ENCODE measurements around the gene HIRA. TPM values are rescaled to one million over a fixed set of nuclear protein-coding genes. Genes with fewer than 3 reads are reported as not detected.

HIRA gene
- total and polyA plus RNA-seq, 9 of the 15 experiments (the other 6 are each of a cell fraction or from before 2014, with no cell fraction given), result 0.96 to 132 (median 58.4) TPM

DNA sequence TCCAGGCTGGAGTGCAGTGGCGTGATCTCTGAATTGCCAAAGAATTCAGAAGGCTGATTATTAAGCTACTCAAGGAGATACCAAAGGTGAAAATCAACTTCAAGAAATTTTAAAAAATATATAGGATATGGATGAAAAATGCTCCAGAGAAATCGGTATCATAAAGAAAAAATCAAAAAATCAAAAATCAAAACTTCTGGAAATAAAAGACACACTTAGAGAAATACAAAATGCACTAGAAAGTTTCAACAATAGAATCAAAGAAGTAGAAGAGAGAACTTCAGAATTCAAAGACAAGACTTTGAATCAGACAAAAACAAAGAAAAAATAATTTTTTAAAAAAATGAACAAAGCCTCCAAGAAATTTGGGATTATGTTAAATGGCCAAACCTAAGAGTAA lies 94.4 kb downstream of the HIRA start (continued):
- TF ChIP-seq, protein P1, sequence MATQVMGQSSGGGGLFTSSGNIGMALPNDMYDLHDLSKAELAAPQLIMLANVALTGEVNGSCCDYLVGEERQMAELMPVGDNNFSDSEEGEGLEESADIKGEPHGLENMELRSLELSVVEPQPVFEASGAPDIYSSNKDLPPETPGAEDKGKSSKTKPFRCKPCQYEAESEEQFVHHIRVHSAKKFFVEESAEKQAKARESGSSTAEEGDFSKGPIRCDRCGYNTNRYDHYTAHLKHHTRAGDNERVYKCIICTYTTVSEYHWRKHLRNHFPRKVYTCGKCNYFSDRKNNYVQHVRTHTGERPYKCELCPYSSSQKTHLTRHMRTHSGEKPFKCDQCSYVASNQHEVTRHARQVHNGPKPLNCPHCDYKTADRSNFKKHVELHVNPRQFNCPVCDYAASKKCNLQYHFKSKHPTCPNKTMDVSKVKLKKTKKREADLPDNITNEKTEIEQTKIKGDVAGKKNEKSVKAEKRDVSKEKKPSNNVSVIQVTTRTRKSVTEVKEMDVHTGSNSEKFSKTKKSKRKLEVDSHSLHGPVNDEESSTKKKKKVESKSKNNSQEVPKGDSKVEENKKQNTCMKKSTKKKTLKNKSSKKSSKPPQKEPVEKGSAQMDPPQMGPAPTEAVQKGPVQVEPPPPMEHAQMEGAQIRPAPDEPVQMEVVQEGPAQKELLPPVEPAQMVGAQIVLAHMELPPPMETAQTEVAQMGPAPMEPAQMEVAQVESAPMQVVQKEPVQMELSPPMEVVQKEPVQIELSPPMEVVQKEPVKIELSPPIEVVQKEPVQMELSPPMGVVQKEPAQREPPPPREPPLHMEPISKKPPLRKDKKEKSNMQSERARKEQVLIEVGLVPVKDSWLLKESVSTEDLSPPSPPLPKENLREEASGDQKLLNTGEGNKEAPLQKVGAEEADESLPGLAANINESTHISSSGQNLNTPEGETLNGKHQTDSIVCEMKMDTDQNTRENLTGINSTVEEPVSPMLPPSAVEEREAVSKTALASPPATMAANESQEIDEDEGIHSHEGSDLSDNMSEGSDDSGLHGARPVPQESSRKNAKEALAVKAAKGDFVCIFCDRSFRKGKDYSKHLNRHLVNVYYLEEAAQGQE (IDR thresholded peaks at IDR 0.05; ENCODE audit: borderline replicate concordance), result no peak
- TF ChIP-seq, protein P1 (CRISPR knock-in tag; IDR thresholded peaks at IDR 0.05; ENCODE audit: low read depth), result no peak
- no peak; the same call in 1 of the 2 replicates for TF ChIP-seq ZFP30 (CRISPR knock-in tag; IDR thresholded peaks at IDR 0.05; ENCODE audit: borderline replicate concordance)
- no peak for TF ChIP-seq SAFB (IDR thresholded peaks at IDR 0.05; ENCODE audit: borderline replicate concordance, low read depth, low read length)
- TF ChIP-seq, protein P2, sequence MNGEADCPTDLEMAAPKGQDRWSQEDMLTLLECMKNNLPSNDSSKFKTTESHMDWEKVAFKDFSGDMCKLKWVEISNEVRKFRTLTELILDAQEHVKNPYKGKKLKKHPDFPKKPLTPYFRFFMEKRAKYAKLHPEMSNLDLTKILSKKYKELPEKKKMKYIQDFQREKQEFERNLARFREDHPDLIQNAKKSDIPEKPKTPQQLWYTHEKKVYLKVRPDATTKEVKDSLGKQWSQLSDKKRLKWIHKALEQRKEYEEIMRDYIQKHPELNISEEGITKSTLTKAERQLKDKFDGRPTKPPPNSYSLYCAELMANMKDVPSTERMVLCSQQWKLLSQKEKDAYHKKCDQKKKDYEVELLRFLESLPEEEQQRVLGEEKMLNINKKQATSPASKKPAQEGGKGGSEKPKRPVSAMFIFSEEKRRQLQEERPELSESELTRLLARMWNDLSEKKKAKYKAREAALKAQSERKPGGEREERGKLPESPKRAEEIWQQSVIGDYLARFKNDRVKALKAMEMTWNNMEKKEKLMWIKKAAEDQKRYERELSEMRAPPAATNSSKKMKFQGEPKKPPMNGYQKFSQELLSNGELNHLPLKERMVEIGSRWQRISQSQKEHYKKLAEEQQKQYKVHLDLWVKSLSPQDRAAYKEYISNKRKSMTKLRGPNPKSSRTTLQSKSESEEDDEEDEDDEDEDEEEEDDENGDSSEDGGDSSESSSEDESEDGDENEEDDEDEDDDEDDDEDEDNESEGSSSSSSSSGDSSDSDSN (IDR thresholded peaks at IDR 0.05; ENCODE audit: borderline replicate concordance in 1 of 2, low read depth in 2 of 2, low read length in 2 of 2), result no peak
- TF ChIP-seq, protein P3, sequence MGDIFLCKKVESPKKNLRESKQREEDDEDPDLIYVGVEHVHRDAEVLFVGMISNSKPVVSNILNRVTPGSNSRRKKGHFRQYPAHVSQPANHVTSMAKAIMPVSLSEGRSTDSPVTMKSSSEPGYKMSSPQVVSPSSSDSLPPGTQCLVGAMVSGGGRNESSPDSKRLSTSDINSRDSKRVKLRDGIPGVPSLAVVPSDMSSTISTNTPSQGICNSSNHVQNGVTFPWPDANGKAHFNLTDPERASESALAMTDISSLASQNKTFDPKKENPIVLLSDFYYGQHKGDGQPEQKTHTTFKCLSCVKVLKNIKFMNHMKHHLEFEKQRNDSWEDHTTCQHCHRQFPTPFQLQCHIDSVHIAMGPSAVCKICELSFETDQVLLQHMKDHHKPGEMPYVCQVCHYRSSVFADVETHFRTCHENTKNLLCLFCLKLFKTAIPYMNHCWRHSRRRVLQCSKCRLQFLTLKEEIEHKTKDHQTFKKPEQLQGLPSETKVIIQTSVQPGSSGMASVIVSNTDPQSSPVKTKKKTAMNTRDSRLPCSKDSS (IDR thresholded peaks at IDR 0.05; ENCODE audit: low read depth, partially characterized antibody), result peak; percentile 96
- TF ChIP-seq, protein P4, sequence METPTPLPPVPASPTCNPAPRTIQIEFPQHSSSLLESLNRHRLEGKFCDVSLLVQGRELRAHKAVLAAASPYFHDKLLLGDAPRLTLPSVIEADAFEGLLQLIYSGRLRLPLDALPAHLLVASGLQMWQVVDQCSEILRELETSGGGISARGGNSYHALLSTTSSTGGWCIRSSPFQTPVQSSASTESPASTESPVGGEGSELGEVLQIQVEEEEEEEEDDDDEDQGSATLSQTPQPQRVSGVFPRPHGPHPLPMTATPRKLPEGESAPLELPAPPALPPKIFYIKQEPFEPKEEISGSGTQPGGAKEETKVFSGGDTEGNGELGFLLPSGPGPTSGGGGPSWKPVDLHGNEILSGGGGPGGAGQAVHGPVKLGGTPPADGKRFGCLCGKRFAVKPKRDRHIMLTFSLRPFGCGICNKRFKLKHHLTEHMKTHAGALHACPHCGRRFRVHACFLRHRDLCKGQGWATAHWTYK (CRISPR knock-in tag; IDR thresholded peaks at IDR 0.05), result no peak
- TF ChIP-seq JUND (IDR thresholded peaks at IDR 0.05; ENCODE audit: borderline replicate concordance, low read depth, low read length), result no peak
- TF ChIP-seq JUND (tag; IDR thresholded peaks at IDR 0.05; ENCODE audit: borderline replicate concordance, low read depth, low read length), result no peak
- TF ChIP-seq SIN3B (IDR thresholded peaks at IDR 0.05; ENCODE audit: low read depth), result no peak
- no peak for TF ChIP-seq ZNF232 (CRISPR knock-in tag; IDR thresholded peaks at IDR 0.05)
- peak; percentile 72 for TF ChIP-seq ZEB2 (IDR thresholded peaks at IDR 0.05)
- TF ChIP-seq MECOM (CRISPR knock-in tag; IDR thresholded peaks at IDR 0.05), result no peak
- no peak for TF ChIP-seq KLF10 (CRISPR knock-in tag; IDR thresholded peaks at IDR 0.05)
- TF ChIP-seq BACH1 (tag; IDR thresholded peaks at IDR 0.05), result no peak
